ENCODE measurements around the gene USP13. TPM values are rescaled to one million over a fixed set of nuclear protein-coding genes. Genes with fewer than 3 reads are reported as not detected.
"Not testable (repeated sequence)": the region's sequence is repeated elsewhere in the genome, so short reads cannot be mapped to it uniquely, and the experiment has no call there.

USP13 gene
- total RNA-seq, 4 donors from 2014 or later, result 17.4 to 19.8 (median 18.2) TPM

DNA sequence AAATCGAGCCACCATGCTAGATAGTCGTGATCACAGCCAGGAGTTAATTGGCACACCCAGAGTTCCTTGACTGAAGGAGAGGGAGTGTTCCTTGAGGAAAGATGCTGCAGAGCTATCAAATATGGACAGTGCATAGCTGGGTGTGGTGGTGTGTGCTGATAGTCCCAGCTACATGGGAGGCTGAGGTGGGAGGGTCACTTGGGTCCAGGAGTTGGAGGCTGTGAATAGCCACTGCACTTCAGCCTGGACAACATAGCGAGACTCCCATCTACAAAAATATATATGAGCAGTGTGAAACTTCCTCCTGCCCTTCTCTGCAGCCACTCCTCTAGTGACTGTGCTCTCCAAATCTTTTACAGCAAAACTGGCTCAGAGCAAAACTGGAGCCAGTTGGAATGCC, 10.0 kb upstream of the USP13 start:
- no peak for TF ChIP-seq POLR2A (IDR thresholded peaks at IDR 0.05)
- TF ChIP-seq, protein P1, sequence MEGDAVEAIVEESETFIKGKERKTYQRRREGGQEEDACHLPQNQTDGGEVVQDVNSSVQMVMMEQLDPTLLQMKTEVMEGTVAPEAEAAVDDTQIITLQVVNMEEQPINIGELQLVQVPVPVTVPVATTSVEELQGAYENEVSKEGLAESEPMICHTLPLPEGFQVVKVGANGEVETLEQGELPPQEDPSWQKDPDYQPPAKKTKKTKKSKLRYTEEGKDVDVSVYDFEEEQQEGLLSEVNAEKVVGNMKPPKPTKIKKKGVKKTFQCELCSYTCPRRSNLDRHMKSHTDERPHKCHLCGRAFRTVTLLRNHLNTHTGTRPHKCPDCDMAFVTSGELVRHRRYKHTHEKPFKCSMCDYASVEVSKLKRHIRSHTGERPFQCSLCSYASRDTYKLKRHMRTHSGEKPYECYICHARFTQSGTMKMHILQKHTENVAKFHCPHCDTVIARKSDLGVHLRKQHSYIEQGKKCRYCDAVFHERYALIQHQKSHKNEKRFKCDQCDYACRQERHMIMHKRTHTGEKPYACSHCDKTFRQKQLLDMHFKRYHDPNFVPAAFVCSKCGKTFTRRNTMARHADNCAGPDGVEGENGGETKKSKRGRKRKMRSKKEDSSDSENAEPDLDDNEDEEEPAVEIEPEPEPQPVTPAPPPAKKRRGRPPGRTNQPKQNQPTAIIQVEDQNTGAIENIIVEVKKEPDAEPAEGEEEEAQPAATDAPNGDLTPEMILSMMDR (IDR thresholded peaks at IDR 0.05), result no peak
- no peak for DNase-seq
- intact Hi-C loops (cut with DNase I; ENCODE audit: low total_unique reads), result no loop called here
- no peak overlapping the region for H3K4me3 ChIP-seq
- no peaks in the 10 kb centered on the region for H3K36me3 ChIP-seq
- no peak overlapping the region for H3K27ac ChIP-seq
- H3K9me3 ChIP-seq, result no peaks in the 10 kb centered on the region
- H3K27me3 ChIP-seq, result no peaks in the 10 kb centered on the region
- H3K4me1 ChIP-seq, result no peaks in the 10 kb centered on the region

DNA sequence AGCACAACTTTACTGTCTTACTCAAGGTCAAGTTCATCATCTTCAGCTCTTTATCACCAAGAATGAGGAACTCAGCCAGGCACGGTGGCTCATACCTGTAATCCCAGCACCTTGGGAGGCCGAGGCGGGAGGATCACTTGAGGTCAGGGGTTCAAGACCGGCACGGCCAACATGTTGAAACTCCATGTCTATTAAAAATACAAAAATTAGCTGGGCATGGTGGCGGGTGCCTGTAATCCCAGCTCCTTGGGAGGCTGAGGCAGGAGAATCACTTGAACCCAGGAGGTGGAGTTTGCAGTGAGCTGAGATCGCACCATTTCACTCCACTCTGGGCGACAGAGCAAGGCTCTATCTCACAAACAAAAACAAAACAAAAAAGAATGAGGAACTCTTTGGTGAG, 9.0 kb upstream of the USP13 start:
- intact Hi-C loops (cut with DNase I; ENCODE audit: low total_unique reads); H3K4me3 ChIP-seq; H3K4me1 ChIP-seq; H3K9me3 ChIP-seq; H3K36me3 ChIP-seq; H3K27ac ChIP-seq; DNase-seq; H3K27me3 ChIP-seq: not testable (repeated sequence)

DNA sequence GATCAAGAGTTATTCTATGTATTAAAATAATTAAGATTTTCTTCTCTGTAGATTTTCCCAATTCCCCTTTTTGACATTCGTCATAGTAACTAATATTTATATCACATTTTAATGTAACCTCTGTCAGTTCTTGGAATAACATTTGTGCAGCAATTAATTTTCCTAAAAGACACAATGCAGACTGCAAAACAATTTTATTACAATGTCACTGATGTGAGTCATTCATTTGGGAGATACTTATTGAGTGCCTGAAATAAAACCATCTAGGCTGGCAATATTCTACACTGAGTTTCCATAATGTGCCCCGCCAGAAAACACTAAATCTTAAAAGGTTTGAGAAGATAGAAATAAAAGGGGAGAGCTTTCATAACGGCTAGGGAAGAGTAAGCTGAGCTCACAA, 6.7 kb upstream of the USP13 start:
- Histone ChIP-seq H3K36me3 (no peaks in the 10 kb centered on the region), H3K27ac (no peak overlapping the region), H3K9me3 (no peaks in the 10 kb centered on the region), H3K27me3 (no peaks in the 10 kb centered on the region), H3K4me1 (no peaks in the 10 kb centered on the region), H3K4me3 (no peak overlapping the region)
- intact Hi-C loops (cut with DNase I; ENCODE audit: low total_unique reads), result no loop called here
- DNase-seq, result no peak
- no peak for TF ChIP-seq POLR2A (IDR thresholded peaks at IDR 0.05)
- TF ChIP-seq, protein P1 (IDR thresholded peaks at IDR 0.05), result no peak

DNA sequence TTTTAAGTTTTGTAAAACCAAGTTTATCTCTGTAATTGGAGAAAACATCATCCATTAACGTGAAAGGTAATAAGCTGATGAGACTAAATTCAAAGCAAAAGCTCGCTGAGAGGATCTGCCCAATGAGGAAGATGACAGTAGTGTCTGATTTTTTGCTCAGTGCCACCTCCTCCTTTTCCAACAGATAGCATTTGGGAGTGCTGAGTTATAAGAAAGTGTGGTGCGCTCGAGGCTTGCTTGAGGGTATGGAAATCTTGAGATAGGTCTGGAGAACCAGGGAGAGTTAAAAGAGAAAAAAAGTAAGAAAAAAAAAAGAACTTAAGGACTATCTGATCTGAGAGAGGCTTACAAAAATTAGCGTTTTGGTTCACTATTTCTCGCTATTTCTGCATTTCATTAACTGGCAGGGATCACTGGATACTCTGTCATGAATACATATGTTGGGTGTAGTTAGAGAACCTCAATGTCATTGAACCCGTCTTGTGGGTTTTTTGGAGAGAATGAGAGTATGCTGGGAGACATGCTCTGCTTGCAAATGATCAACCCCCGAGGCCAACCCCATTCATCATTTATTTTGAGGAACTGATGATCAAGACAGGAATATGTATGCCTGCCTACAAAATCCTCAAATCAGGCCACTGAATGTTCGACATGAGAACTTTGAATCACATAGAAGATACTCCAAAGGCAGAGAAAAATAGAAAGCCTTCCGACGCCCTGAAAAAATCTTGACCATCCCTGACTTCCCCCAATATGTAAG, 973 bp upstream of the USP13 start:
- Histone ChIP-seq H3K27ac (peak overlapping the region; percentile 96 to 97), H3K4me3 (peak overlapping the region; percentile 86 to 89), H3K27me3 (no peaks in the 10 kb centered on the region), H3K36me3 (no peaks in the 10 kb centered on the region), H3K9me3 (no peaks in the 10 kb centered on the region), H3K4me1 (no peaks in the 10 kb centered on the region)
- intact Hi-C loops (cut with DNase I; ENCODE audit: low total_unique reads), result no loop called here
- no peak for DNase-seq
- TF ChIP-seq POLR2A (IDR thresholded peaks at IDR 0.05), result no peak
- TF ChIP-seq, protein P1 (IDR thresholded peaks at IDR 0.05), result no peak

DNA sequence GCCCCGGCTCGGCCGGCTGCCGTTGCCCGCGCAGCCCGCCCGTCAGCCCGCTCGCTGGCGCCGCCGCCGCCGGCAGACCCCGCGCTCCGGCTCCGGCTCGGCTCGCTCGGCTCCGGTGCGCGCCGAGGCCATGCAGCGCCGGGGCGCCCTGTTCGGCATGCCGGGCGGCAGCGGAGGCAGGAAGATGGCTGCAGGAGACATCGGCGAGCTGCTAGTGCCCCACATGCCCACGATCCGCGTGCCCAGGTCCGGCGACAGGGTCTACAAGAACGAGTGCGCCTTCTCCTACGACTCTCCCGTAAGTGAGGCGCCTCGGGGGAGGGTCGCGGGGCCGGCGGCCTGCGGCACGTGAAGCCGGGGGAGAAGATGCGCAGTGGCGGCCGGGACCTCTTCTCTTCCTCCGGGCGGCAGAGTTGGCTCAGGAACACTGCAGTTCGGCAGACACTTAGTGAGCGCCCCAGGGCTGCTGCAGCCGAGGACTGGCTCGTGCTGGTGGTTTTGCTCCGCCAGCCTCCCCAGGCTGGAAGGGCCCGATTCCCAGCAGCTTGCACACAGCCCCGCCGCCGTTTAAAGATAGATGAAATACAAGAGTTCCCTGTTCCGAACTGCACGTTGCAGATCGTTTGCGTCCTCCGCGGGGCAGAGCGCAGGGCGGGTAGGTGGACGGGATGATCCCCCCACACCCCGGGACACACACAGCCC, 407 bp downstream of the USP13 start:
- Histone ChIP-seq H3K36me3 (no peaks in the 10 kb centered on the region), H3K4me3 (peak overlapping the region; percentile 86 to 89), H3K9me3 (no peaks in the 10 kb centered on the region), H3K4me1 (no peaks in the 10 kb centered on the region), H3K27ac (peak overlapping the region; percentile 96 to 97), H3K27me3 (no peaks in the 10 kb centered on the region)
- intact Hi-C loops (cut with DNase I; ENCODE audit: low total_unique reads), result no loop called here
- DNase-seq, result peak; percentile 67 to 69
- TF ChIP-seq, protein P1 (IDR thresholded peaks at IDR 0.05), result no peak
- TF ChIP-seq POLR2A (IDR thresholded peaks at IDR 0.05), result peak in 1 of 2 donors; percentile 20
